Neuronal stem cell (in vitro differentiated cells): ENCODE measurements around the gene CHAC1.
A peak's percentile ranks its signal among the peaks of the same experiment; 100 is the strongest.
"Not testable (repeated sequence)": the region's sequence is repeated elsewhere in the genome, so short reads cannot be mapped to it uniquely, and the experiment has no call there.

Experiments used
- DNase-seq: peaks from one replicate; pipeline ENCODE4 v3.0.0-alpha.2; 2013; ENCODE audit warnings: low spot score
- H2AFZ ChIP-seq: one replicate; pipeline ENCODE4 v1.6.1; 2013; ENCODE audit warnings: mild to moderate bottlenecking, low read length, inconsistent platforms
- H2AK5ac ChIP-seq: 2 replicates; pipeline ENCODE4 v1.6.1; 2013; ENCODE audit warnings: low read depth, mild to moderate bottlenecking, inconsistent platforms, low read length, moderate library complexity, mixed read lengths
- H2BK120ac ChIP-seq: 2 replicates; pipeline ENCODE4 v1.6.1; 2013; ENCODE audit warnings: low read depth, mild to moderate bottlenecking, inconsistent platforms, low read length, moderate library complexity, mixed read lengths
- H2BK12ac ChIP-seq: one replicate; pipeline ENCODE4 v1.6.1; 2013; ENCODE audit warnings: low read length, inconsistent platforms
- H2BK15ac ChIP-seq: 2 replicates; pipeline ENCODE4 v1.6.1; 2013; ENCODE audit warnings: mild to moderate bottlenecking, low read length, inconsistent platforms, mixed read lengths
- H2BK5ac ChIP-seq: one replicate; pipeline ENCODE4 v1.6.1; 2013; ENCODE audit warnings: inconsistent platforms, mild to moderate bottlenecking, low read length, moderate library complexity
- H3K14ac ChIP-seq: one replicate; pipeline ENCODE4 v1.6.1; 2013; ENCODE audit warnings: low read length, inconsistent platforms
- H3K18ac ChIP-seq: 2 replicates; pipeline ENCODE4 v1.6.1; 2013; ENCODE audit warnings: low read length, inconsistent platforms
- H3K23ac ChIP-seq: 2 replicates; pipeline ENCODE4 v1.6.1; 2013; ENCODE audit warnings: low read depth, mild to moderate bottlenecking, mixed read lengths, low read length, inconsistent platforms; ENCODE audit not compliant: poor library complexity
- H3K27ac ChIP-seq: replicated peaks from 3 replicates; pipeline ENCODE4 v1.5.1; 2013; ENCODE audit warnings: low read length, inconsistent platforms
- H3K27me3 ChIP-seq, 3 experiments: 2 replicates each; pipeline ENCODE4 v1.6.1; 2013; ENCODE audit warnings: low read length in 3 of 3, mild to moderate bottlenecking in 2 of 3, inconsistent platforms in 1 of 3, low read depth in 1 of 3, mixed read lengths in 1 of 3, moderate library complexity in 1 of 3; ENCODE audit not compliant: control insufficient read depth in 3 of 3, insufficient read depth in 3 of 3
- H3K36me3 ChIP-seq, 2 donors: replicated peaks in 1 of 2; 2 replicates each; pipeline ENCODE4 v1.6.1; 2013; ENCODE audit warnings: low read length in 2 of 2; ENCODE audit not compliant: control insufficient read depth in 2 of 2, insufficient read depth in 2 of 2
- H3K4ac ChIP-seq: 2 replicates; pipeline ENCODE4 v1.6.1; 2013; ENCODE audit warnings: inconsistent platforms, mild to moderate bottlenecking, low read length, moderate library complexity
- H3K4me1 ChIP-seq, 2 donors: 1 replicate in 1 of 2; 2 replicates in 1 of 2; pipeline ENCODE4 v1.6.1; 2013; ENCODE audit warnings: low read length in 2 of 2, low read depth in 1 of 2; ENCODE audit not compliant: control insufficient read depth in 2 of 2, insufficient read depth in 1 of 2
- H3K4me2 ChIP-seq: one replicate; pipeline ENCODE4 v1.6.1; 2013; ENCODE audit warnings: mild to moderate bottlenecking, low read length, inconsistent platforms; ENCODE audit not compliant: insufficient read depth, poor library complexity, severe bottlenecking
- H3K4me3 ChIP-seq, 2 donors: 2 replicates each; pipeline ENCODE4 v1.5.1; 2013; ENCODE audit warnings: low read length in 2 of 2, mild to moderate bottlenecking in 2 of 2, inconsistent platforms in 1 of 2, moderate library complexity in 1 of 2
- H3K79me1 ChIP-seq: one replicate; pipeline ENCODE4 v1.6.1; 2013; ENCODE audit warnings: low read depth, mild to moderate bottlenecking, inconsistent platforms, low read length, moderate library complexity
- H3K9ac ChIP-seq: one replicate; pipeline ENCODE4 v1.6.1; 2013; ENCODE audit warnings: mild to moderate bottlenecking, low read depth, low read length, inconsistent platforms; ENCODE audit not compliant: poor library complexity
- H3K9me3 ChIP-seq, 2 donors: replicated peaks in 1 of 2; 2 replicates each; pipeline versions ENCODE3 to v1.6.1; 2013; ENCODE audit warnings: low read length in 2 of 2, mild to moderate bottlenecking in 2 of 2, inconsistent platforms in 1 of 2, low read depth in 1 of 2, mixed read lengths in 1 of 2, moderate library complexity in 1 of 2; ENCODE audit not compliant: control insufficient read depth in 2 of 2, insufficient read depth in 1 of 2
- H4K8ac ChIP-seq: one replicate; pipeline ENCODE4 v1.6.1; 2013; ENCODE audit warnings: low read depth, mild to moderate bottlenecking, inconsistent platforms, low read length, moderate library complexity
- H4K91ac ChIP-seq: one replicate; pipeline ENCODE4 v1.6.1; 2013; ENCODE audit warnings: low read length, low read depth, mild to moderate bottlenecking, inconsistent platforms; ENCODE audit not compliant: poor library complexity
- WGBS, 2 donors: extraction: QIAGEN DNeasy Blood & Tissue Kit; methylation state at CpG; one replicate each; pipeline ENCODE4 v1.1.7; 2013; ENCODE audit warnings: missing lambda C conversion rate in 2 of 2, mixed read lengths in 1 of 2; ENCODE audit not compliant: insufficient read length in 2 of 2, insufficient replicate concordance in 1 of 2; ENCODE audit errors: extremely low coverage in 2 of 2; 5-methylcytosine and 5-hydroxymethylcytosine counted together

The CHAC1 gene

GRCh38 chr15:40962317-40962716 lies 9.0 kb downstream of the CHAC1 start:
- peaks cover 11% of the 10 kb centered on the region in 2 donors for H3K4me1 ChIP-seq
- not testable (repeated sequence) for H3K4ac ChIP-seq, H3K4me3 ChIP-seq

DNA sequence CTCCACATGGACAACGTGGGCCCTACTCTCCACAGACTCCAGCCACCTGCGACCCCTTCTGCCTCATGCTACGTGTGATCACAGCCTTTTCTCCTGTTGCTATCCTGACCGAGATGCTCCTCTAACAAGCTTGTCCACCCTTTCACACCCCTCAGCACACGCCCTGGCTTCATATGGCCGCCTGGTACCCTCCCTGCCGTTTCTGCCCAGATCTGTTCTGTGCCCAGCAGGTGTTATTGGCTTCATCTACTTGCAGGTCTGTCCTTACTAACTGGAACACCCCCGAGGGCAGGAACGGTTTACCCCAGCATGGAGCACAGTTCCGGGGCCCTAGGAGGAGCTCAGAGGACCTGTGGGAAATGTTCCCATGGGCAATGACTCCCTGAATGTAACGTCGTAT lies 9.9 kb downstream of the CHAC1 start:
- Histone ChIP-seq H4K91ac (no peak overlapping the region), H2BK12ac (no peak overlapping the region), H3K14ac (no peak overlapping the region), H3K9ac (no peak overlapping the region), H2AK5ac (no peak overlapping the region), H3K4me3 (no peak overlapping the region), H3K4me1 (peaks cover 11 to 12% of the 10 kb centered on the region in 2 donors), H4K8ac (peak overlapping the region; percentile 17), H3K23ac (no peak overlapping the region), H2BK15ac (no peak overlapping the region), H2AFZ (no peak overlapping the region), H3K27ac (no peak overlapping the region), H3K4ac (no peak overlapping the region), H3K27me3 (peaks cover 0 to 2% (median 0%) of the 10 kb centered on the region in 3 experiments), H3K36me3 (no peaks in the 10 kb centered on the region), H2BK120ac (no peak overlapping the region), H2BK5ac (no peak overlapping the region), H3K18ac (peak overlapping the region; percentile 8), H3K79me1 (peaks cover 3% of the 10 kb centered on the region), H3K4me2 (no peak overlapping the region), H3K9me3 (peaks cover 0 to 2% of the 10 kb centered on the region in 2 donors)
- no CpG with 5 or more reads among the region's 12 CpGs for WGBS, 2 donors
- DNase-seq: no peak

More at GRCh38 chr15:40962317-40962716, 9.0 kb downstream of the CHAC1 start:
- H3K27ac ChIP-seq, H3K79me1 ChIP-seq, H3K18ac ChIP-seq, H2BK12ac ChIP-seq, H3K23ac ChIP-seq, H3K4me2 ChIP-seq, H3K36me3 ChIP-seq, H4K8ac ChIP-seq, H2AK5ac ChIP-seq, H2BK15ac ChIP-seq, H4K91ac ChIP-seq, H2BK5ac ChIP-seq, H2BK120ac ChIP-seq, H3K14ac ChIP-seq, H3K27me3 ChIP-seq, DNase-seq, H3K9ac ChIP-seq, H2AFZ ChIP-seq, H3K9me3 ChIP-seq: not testable (repeated sequence)
- no CpG with 5 or more reads among the region's 14 CpGs for WGBS, 2 donors

GRCh38 chr15:40964006-40964405 lies 10.7 kb downstream of the CHAC1 start:
- H3K9me3 ChIP-seq: peaks cover 0 to 2% of the 10 kb centered on the region in 2 donors
- H2AFZ ChIP-seq: no peak overlapping the region
- no peak overlapping the region for H3K4me2 ChIP-seq
- H4K8ac ChIP-seq: no peak overlapping the region
- no peaks in the 10 kb centered on the region for H3K27me3 ChIP-seq
- H3K23ac ChIP-seq: no peak overlapping the region
- DNase-seq: no peak
- no peak overlapping the region for H2BK15ac ChIP-seq
- H3K79me1 ChIP-seq: peaks cover 3% of the 10 kb centered on the region
- no peak overlapping the region for H3K14ac ChIP-seq
- no peak overlapping the region for H2BK5ac ChIP-seq
- no peak overlapping the region for H3K4me3 ChIP-seq
- no peak overlapping the region for H4K91ac ChIP-seq
- no peak overlapping the region for H2BK12ac ChIP-seq
- H2BK120ac ChIP-seq: no peak overlapping the region
- H2AK5ac ChIP-seq: no peak overlapping the region
- H3K36me3 ChIP-seq: no peaks in the 10 kb centered on the region
- H3K27ac ChIP-seq: no peak overlapping the region
- no CpG with 5 or more reads among the region's 8 CpGs for WGBS, 2 donors
- no peak overlapping the region for H3K18ac ChIP-seq
- no peak overlapping the region for H3K9ac ChIP-seq
- no peak overlapping the region for H3K4ac ChIP-seq
- H3K4me1 ChIP-seq: peaks cover 11 to 15% of the 10 kb centered on the region in 2 donors

DNA sequence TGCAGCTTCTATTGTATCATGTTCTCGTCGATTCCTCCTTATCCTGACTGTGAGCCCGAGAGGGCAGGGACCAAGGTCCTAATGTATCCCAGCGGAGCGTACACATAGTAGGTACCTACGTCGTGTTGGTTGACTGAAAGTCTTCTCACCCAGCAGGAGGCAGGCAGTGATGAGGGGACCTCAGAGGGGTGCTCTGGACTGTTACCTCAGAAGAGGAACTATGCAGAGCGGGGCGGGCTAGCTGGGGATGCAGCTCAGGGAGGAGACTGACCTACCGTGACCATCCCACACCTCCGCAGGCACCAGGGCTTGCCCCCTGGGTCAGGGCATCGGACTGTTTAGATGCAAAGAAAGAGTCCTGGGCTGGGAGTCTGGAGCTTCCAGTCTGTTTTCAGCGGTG lies 11.4 kb downstream of the CHAC1 start:
- Histone ChIP-seq H3K27ac (no peak overlapping the region), H2AFZ (no peak overlapping the region), H3K36me3 (no peaks in the 10 kb centered on the region), H4K91ac (no peak overlapping the region), H3K4me2 (no peak overlapping the region), H4K8ac (no peak overlapping the region), H2BK120ac (no peak overlapping the region), H2AK5ac (no peak overlapping the region), H2BK12ac (no peak overlapping the region), H2BK5ac (no peak overlapping the region), H3K27me3 (no peaks in the 10 kb centered on the region), H3K18ac (peak overlapping the region; percentile 46), H3K4me3 (peak overlapping the region in 1 of 2 donors; percentile 4), H3K9ac (no peak overlapping the region), H3K23ac (peak overlapping the region; percentile 16), H3K79me1 (peaks cover 3% of the 10 kb centered on the region), H2BK15ac (peak overlapping the region; percentile 64), H3K14ac (no peak overlapping the region), H3K4ac (no peak overlapping the region), H3K4me1 (peaks cover 10 to 14% of the 10 kb centered on the region in 2 donors), H3K9me3 (peaks cover 0 to 2% of the 10 kb centered on the region in 2 donors)
- no peak for DNase-seq
- no CpG with 5 or more reads among the region's 13 CpGs for WGBS, 2 donors
